Thoracic aorta (tissue), 2 donors: ENCODE results near the gene OR4D9. TPM values are rescaled to one million over a fixed set of nuclear protein-coding genes. Genes with fewer than 3 reads are reported as not detected.

Source experiments
- ATAC-seq: fragments of 150-250 bp; one replicate; pipeline ENCODE4 v1.8.0; 2017; ENCODE audit warnings: low read depth; ENCODE audit not compliant: insufficient number of reproducible peaks, low FRiP score
- DNase-seq: peaks from one replicate; pipeline ENCODE4 v3.0.0-alpha.2; 2020; ENCODE audit warnings: low spot score
- H3K27ac ChIP-seq, 2 donors: fragments of 200-600 bp; sonication (generic); 1 replicate in 1 of 2; 2 replicates in 1 of 2; pipeline ENCODE4 v1.5.1; 2016; ENCODE audit warnings: mild to moderate bottlenecking in 2 of 2, moderate library complexity in 2 of 2
- H3K27me3 ChIP-seq: fragments of 200-600 bp; sonication (generic); replicated peaks from 2 replicates; pipeline ENCODE4 v1.6.0; 2016; ENCODE audit warnings: mild to moderate bottlenecking; ENCODE audit not compliant: insufficient read depth
- H3K36me3 ChIP-seq: fragments of 200-600 bp; sonication (generic); one replicate; pipeline ENCODE4 v1.5.1; 2016
- H3K4me1 ChIP-seq, 2 donors: fragments of 200-600 bp; sonication (generic); 1 replicate in 1 of 2; 2 replicates in 1 of 2; pipeline versions ENCODE4 v1.5.1 to v1.6.0; 2016; ENCODE audit warnings: low read depth in 2 of 2, mild to moderate bottlenecking in 1 of 2; ENCODE audit not compliant: control insufficient read depth in 1 of 2
- H3K4me3 ChIP-seq: fragments of 200-600 bp; sonication (generic); 2 replicates; pipeline ENCODE4 v1.5.1; 2016; ENCODE audit warnings: mild to moderate bottlenecking
- H3K9me3 ChIP-seq: fragments of 200-600 bp; sonication (generic); 2 replicates; pipeline ENCODE4 v1.5.1; 2016
- total RNA-seq, 2 donors: library from RNA; depleted of rRNA; stranded (reverse); fragments of >200 nt; gene quantifications; one replicate each; pipeline versions ENCODE4 v1.1.0 to v1.2.3, GENCODE V29; 2016
- TF ChIP-seq, protein P1 (sequence below): fragments of 200-600 bp; sonication (generic); IDR thresholded peaks from one replicate; pipeline ENCODE4 v1.5.1; 2019; ENCODE audit warnings: antibody characterized with exemption

Gene OR4D9
- total RNA-seq, 2 donors from 2014 or later, result not detected

- Histone ChIP-seq H3K27ac (peak overlapping the region; percentile 5 to 57), H3K4me3 (peak overlapping the region; percentile 64), H3K27me3 (no peaks in the 10 kb centered on the region), H3K36me3 (no peaks in the 10 kb centered on the region), H3K4me1 (peaks cover 3 to 6% of the 10 kb centered on the region in 2 donors), H3K9me3 (no peaks in the 10 kb centered on the region)
- TF ChIP-seq, protein P1, sequence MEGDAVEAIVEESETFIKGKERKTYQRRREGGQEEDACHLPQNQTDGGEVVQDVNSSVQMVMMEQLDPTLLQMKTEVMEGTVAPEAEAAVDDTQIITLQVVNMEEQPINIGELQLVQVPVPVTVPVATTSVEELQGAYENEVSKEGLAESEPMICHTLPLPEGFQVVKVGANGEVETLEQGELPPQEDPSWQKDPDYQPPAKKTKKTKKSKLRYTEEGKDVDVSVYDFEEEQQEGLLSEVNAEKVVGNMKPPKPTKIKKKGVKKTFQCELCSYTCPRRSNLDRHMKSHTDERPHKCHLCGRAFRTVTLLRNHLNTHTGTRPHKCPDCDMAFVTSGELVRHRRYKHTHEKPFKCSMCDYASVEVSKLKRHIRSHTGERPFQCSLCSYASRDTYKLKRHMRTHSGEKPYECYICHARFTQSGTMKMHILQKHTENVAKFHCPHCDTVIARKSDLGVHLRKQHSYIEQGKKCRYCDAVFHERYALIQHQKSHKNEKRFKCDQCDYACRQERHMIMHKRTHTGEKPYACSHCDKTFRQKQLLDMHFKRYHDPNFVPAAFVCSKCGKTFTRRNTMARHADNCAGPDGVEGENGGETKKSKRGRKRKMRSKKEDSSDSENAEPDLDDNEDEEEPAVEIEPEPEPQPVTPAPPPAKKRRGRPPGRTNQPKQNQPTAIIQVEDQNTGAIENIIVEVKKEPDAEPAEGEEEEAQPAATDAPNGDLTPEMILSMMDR, result no peak
- peak; percentile 31 for ATAC-seq
- no peak for DNase-seq
Measured at GRCh38 chr11:59556115-59556916, 45.0 kb downstream of the OR4D9 start.

- Histone ChIP-seq H3K4me1 (peaks cover 3 to 6% of the 10 kb centered on the region in 2 donors), H3K4me3 (peak overlapping the region; percentile 64), H3K9me3 (no peaks in the 10 kb centered on the region), H3K36me3 (no peaks in the 10 kb centered on the region), H3K27me3 (no peaks in the 10 kb centered on the region), H3K27ac (peak overlapping the region; percentile 5 to 57)
- ATAC-seq (no peak), DNase-seq (no peak)
- TF ChIP-seq, protein P1, result no peak
Measured at GRCh38 chr11:59556917-59557348, 45.6 kb downstream of the OR4D9 start.

DNA sequence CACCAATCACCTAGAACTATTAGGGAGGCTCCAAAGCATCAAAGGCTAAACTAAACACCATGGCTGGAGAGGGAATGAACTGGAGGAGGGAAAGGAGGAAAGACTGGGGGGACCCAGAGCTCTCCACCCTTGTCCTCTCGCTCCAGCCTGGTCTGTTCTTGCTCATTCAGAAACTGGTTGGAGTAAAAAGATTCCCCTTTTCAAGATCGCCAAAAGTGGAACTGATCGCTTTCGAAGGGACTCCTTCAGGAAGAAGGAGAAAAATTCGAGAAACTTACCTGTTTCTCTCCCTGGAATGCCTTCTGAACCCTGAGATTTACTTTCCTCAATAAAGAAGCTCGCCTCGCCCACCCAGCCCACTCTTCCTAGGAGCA is 46.9 kb downstream of the OR4D9 start:
- H3K9me3 ChIP-seq, result no peaks in the 10 kb centered on the region
- no peak for ATAC-seq
- H3K27ac ChIP-seq, result peak overlapping the region; percentile 18 to 32
- peaks cover 3 to 6% of the 10 kb centered on the region in 2 donors for H3K4me1 ChIP-seq
- H3K36me3 ChIP-seq, result no peaks in the 10 kb centered on the region
- TF ChIP-seq, protein P1, result no peak
- no peak overlapping the region for H3K4me3 ChIP-seq
- no peaks in the 10 kb centered on the region for H3K27me3 ChIP-seq
- DNase-seq, result no peak

- peak overlapping the region; percentile 82 for H3K4me3 ChIP-seq
- H3K36me3 ChIP-seq, result no peaks in the 10 kb centered on the region
- TF ChIP-seq, protein P1, result no peak
- no peak for ATAC-seq
- no peak for DNase-seq
- H3K9me3 ChIP-seq, result no peaks in the 10 kb centered on the region
- peak overlapping the region in 1 of 2 donors; percentile 84 for H3K27ac ChIP-seq
- peaks cover 3 to 6% of the 10 kb centered on the region in 2 donors for H3K4me1 ChIP-seq
- H3K27me3 ChIP-seq, result no peaks in the 10 kb centered on the region
Measured at GRCh38 chr11:59559886-59560285, 48.5 kb downstream of the OR4D9 start.

- Histone ChIP-seq H3K9me3 (no peaks in the 10 kb centered on the region), H3K4me1 (peaks cover 3 to 6% of the 10 kb centered on the region in 2 donors), H3K27ac (peak overlapping the region; percentile 82 to 84), H3K4me3 (peak overlapping the region; percentile 82), H3K36me3 (no peaks in the 10 kb centered on the region), H3K27me3 (no peaks in the 10 kb centered on the region)
- peak; percentile 60 for ATAC-seq
- DNase-seq, result no peak
- TF ChIP-seq, protein P1, result no peak
Measured at GRCh38 chr11:59560290-59560701, 49.0 kb downstream of the OR4D9 start.
